CD4-positive, alpha-beta memory T cell (primary cell): Measurements from ENCODE around the gene PEPD. TPM values are rescaled to one million over a fixed set of nuclear protein-coding genes. Genes with fewer than 3 reads are reported as not detected.
A peak's percentile ranks its signal among the peaks of the same experiment; 100 is the strongest.

ENCODE experiments used
- CTCF ChIA-PET: fragments of 350-600 bp; sonication (Branson Sonifier 250); formaldehyde crosslinking; loops from one replicate; lab custom pipeline; 2021; ENCODE audit warnings: inconsistent platforms; ENCODE audit not compliant: partially characterized antibody; lab: Charles Lee
- POLR2A ChIA-PET: fragments of 350-600 bp; sonication (Branson Sonifier 250); formaldehyde crosslinking; loops from one replicate; lab custom pipeline; 2021; ENCODE audit not compliant: partially characterized antibody; lab: Charles Lee
- DNase-seq, 5 donors: peaks; one replicate each; pipeline versions ENCODE4 v3.0.0 to v3.0.0-alpha.2; 2020 to 2022; ENCODE audit warnings: mixed read lengths in 1 of 5
- H3K27ac ChIP-seq: one replicate; pipeline ENCODE4 v1.7.0; 2013; ENCODE audit warnings: low read depth, low read length
- H3K27me3 ChIP-seq: 2 replicates; pipeline ENCODE4 v1.7.0; 2013; ENCODE audit warnings: mild to moderate bottlenecking, low read length, moderate library complexity; ENCODE audit not compliant: insufficient read depth
- H3K36me3 ChIP-seq: 2 replicates; pipeline ENCODE4 v1.7.0; 2013; ENCODE audit warnings: mild to moderate bottlenecking, low read length, moderate library complexity; ENCODE audit not compliant: insufficient read depth
- H3K4me1 ChIP-seq: 2 replicates; pipeline ENCODE4 v1.7.0; 2013; ENCODE audit warnings: mild to moderate bottlenecking, low read length, moderate library complexity; ENCODE audit not compliant: insufficient read depth
- H3K4me3 ChIP-seq, 2 donors: one replicate each; pipeline ENCODE4 v1.7.0; 2013; ENCODE audit warnings: low read length in 2 of 2, mild to moderate bottlenecking in 1 of 2
- H3K9me3 ChIP-seq, 2 donors: one replicate each; pipeline ENCODE4 v1.7.0; 2013; ENCODE audit warnings: low read length in 2 of 2, control low read depth in 1 of 2; ENCODE audit not compliant: control insufficient read depth in 1 of 2
- H3K27ac Mint-ChIP-seq, 7 donors: one replicate each; pipeline ENCODE4 v1.8.0; 2020 to 2021; ENCODE audit warnings: mixed read lengths in 7 of 7, mild to moderate bottlenecking in 6 of 7, inconsistent platforms in 3 of 7, moderate library complexity in 3 of 7
- H3K27me3 Mint-ChIP-seq, 2 donors: one replicate each; pipeline ENCODE4 v1.8.0; 2020 to 2021; ENCODE audit warnings: mixed read lengths in 2 of 2
- H3K36me3 Mint-ChIP-seq, 2 donors: one replicate each; pipeline ENCODE4 v1.8.0; 2020 to 2021; ENCODE audit warnings: mixed read lengths in 2 of 2, inconsistent platforms in 1 of 2, mild to moderate bottlenecking in 1 of 2
- H3K4me1 Mint-ChIP-seq, 4 donors: one replicate each; pipeline ENCODE4 v1.8.0; 2020 to 2021; ENCODE audit warnings: mixed read lengths in 4 of 4, mild to moderate bottlenecking in 1 of 4
- H3K4me3 Mint-ChIP-seq, 8 donors: one replicate each; pipeline ENCODE4 v1.8.0; 2020 to 2021; ENCODE audit warnings: mixed read lengths in 8 of 8, mild to moderate bottlenecking in 7 of 8, moderate library complexity in 6 of 8, inconsistent platforms in 3 of 8
- H3K9me3 Mint-ChIP-seq, 8 donors: one replicate each; pipeline ENCODE4 v1.8.0; 2020 to 2021; ENCODE audit warnings: mixed read lengths in 8 of 8, mild to moderate bottlenecking in 5 of 8, inconsistent platforms in 3 of 8, moderate library complexity in 1 of 8
- intact Hi-C: fragments of 100-400 bp; cut with micrococcal nuclease; formaldehyde crosslinking; loops from one replicate; pipeline ENCODE4 v1.15.1; 2023
- polyA plus RNA-seq, 2 donors: library from polyadenylated mRNA; unstranded; fragments of 300-500 nt; fragmentation: Illumina TruSeq; gene quantifications; one replicate each; pipeline ENCODE4 v1.2.3, GENCODE V29; 2021
- total RNA-seq, 2 experiments: library from RNA; stranded (reverse); gene quantifications; one replicate each; pipeline ENCODE4 v1.2.3, GENCODE V29; 2021

The PEPD gene
- total and polyA plus RNA-seq, 4 experiments from 2014 or later, result 27.6 to 213 (median 77.8) TPM

DNA sequence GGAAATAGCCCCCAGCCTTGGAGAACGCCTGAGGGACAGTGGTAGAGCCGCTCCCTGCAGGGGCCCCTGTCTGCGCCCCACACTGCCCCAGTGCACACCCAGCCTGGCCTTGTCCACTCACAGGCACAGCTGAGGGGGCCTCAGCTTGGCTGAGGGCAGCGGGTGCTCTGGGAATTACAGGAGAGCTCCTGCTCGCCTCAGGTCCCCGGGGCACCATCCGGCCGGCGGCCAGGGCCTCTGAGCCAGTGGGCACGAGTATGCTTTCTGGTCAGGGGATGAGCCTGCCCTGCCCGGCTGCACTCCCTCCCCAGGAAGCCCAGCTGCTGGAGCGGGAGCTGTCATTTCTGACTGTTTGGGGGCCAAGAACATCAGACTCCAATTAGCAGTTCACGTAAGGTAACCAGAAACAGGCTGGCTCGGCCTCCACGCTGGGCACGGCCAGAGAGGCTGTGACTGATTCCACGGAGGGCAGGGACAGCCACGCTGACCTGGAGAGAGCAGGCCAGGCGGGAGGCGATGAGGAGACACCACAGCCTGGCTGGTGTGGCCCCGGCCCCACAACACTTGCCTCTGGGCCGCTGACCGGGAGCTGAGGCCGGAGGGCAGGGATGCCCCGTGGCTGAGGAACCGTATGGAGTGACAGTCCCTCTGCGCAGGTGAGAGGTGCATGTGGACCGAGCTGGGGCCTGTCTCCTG lies 132.7 kb downstream of the PEPD start:
- H3K27me3 Mint-ChIP-seq, result no peaks in the 10 kb centered on the region

DNA sequence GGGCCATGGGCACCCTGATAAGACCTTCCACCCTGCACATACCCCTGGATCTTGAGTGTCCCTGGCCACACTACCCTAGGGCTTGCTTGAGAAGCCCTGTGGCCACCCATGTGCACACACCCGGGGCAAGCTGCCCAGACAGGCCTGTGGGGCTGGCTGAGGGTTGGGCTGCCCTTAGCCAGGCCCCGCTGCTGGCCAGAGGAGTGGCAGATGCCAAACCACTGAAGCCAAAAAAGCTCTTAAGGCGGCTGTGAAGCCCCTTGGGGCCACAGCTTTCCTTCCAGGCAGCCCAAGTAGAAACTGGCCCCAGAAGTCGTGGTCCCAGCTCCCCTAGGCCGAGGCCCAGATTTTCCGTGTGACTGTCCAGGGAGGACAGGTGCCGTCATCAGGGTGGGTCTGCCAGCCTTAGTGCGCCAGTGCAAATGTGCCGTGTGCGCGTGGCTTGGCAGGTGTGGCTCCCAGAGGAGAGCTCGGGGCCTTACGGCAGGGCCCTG lies 133.3 kb downstream of the PEPD start:
- Mint-ChIP-seq H3K27me3 (no peaks in the 10 kb centered on the region), H3K9me3 (no peaks in the 10 kb centered on the region), H3K27ac (no peak overlapping the region), H3K4me1 (peaks cover 3 to 9% (median 5%) of the 10 kb centered on the region in 4 donors), H3K4me3 (no peak overlapping the region), H3K36me3 (peaks cover 0 to 21% of the 10 kb centered on the region in 2 donors)
- no peak for DNase-seq
- peaks cover 7% of the 10 kb centered on the region for H3K36me3 ChIP-seq
- H3K27ac ChIP-seq, result no peak overlapping the region
- POLR2A ChIA-PET, result no interaction called here
- H3K4me3 ChIP-seq, result no peak overlapping the region
- intact Hi-C loops, result no loop called here
- H3K27me3 ChIP-seq, result no peaks in the 10 kb centered on the region
- CTCF ChIA-PET, result interaction anchor here (1.0 kb wide), 1 partner anchor 28 kb away, joined by 3 read pairs; no protein-coding TSS in a partner anchor
- H3K4me1 ChIP-seq, result no peaks in the 10 kb centered on the region
- no peaks in the 10 kb centered on the region for H3K9me3 ChIP-seq

More for the DNA sequence above, 132.7 kb downstream of the PEPD start:
- DNase-seq, result no peak
- Mint-ChIP-seq H3K9me3 (no peaks in the 10 kb centered on the region), H3K36me3 (peaks cover 0 to 17% of the 10 kb centered on the region in 2 donors), H3K4me1 (peaks cover 3 to 8% (median 4%) of the 10 kb centered on the region in 4 donors), H3K4me3 (no peak overlapping the region), H3K27ac (no peak overlapping the region)
- no peak overlapping the region for H3K4me3 ChIP-seq
- no peaks in the 10 kb centered on the region for H3K4me1 ChIP-seq
- H3K27ac ChIP-seq, result no peak overlapping the region
- intact Hi-C loops, result no loop called here
- no peaks in the 10 kb centered on the region for H3K9me3 ChIP-seq
- CTCF ChIA-PET, result interaction anchor here (1.0 kb wide), 1 partner anchor 27 kb away, joined by 3 read pairs; no protein-coding TSS in a partner anchor
- POLR2A ChIA-PET, result no interaction called here
- H3K36me3 ChIP-seq, result peaks cover 7% of the 10 kb centered on the region
- no peaks in the 10 kb centered on the region for H3K27me3 ChIP-seq

GRCh38 chr19:33387351-33388230 lies 134.0 kb downstream of the PEPD start:
- H3K9me3 ChIP-seq, result no peaks in the 10 kb centered on the region
- POLR2A ChIA-PET, result no interaction called here
- peak overlapping the region in 1 of 7 donors; percentile 60 for H3K27ac Mint-ChIP-seq
- H3K4me3 Mint-ChIP-seq, result no peak overlapping the region
- no peak for DNase-seq
- no peak overlapping the region for H3K27ac ChIP-seq
- intact Hi-C loops, result no loop called here
- CTCF ChIA-PET, result interaction anchor here (1.0 kb wide), 1 partner anchor 29 kb away, joined by 3 read pairs; no protein-coding TSS in a partner anchor
- H3K4me1 Mint-ChIP-seq, result peaks cover 5 to 14% (median 6%) of the 10 kb centered on the region in 4 donors
- H3K36me3 Mint-ChIP-seq, result peaks cover 0 to 24% of the 10 kb centered on the region in 2 donors
- no peaks in the 10 kb centered on the region for H3K9me3 Mint-ChIP-seq
- H3K4me3 ChIP-seq, result no peak overlapping the region
- H3K27me3 Mint-ChIP-seq, result no peaks in the 10 kb centered on the region
- no peaks in the 10 kb centered on the region for H3K4me1 ChIP-seq
- no peaks in the 10 kb centered on the region for H3K27me3 ChIP-seq
- peaks cover 7% of the 10 kb centered on the region for H3K36me3 ChIP-seq

- Mint-ChIP-seq H3K4me1 (peaks cover 12 to 22% (median 13%) of the 10 kb centered on the region in 4 donors), H3K9me3 (no peaks in the 10 kb centered on the region), H3K4me3 (no peak overlapping the region), H3K27ac (no peak overlapping the region), H3K36me3 (peaks cover 0 to 30% of the 10 kb centered on the region in 2 donors), H3K27me3 (no peaks in the 10 kb centered on the region)
- intact Hi-C loops, result no loop called here
- Histone ChIP-seq H3K9me3 (no peaks in the 10 kb centered on the region), H3K27me3 (no peaks in the 10 kb centered on the region), H3K27ac (no peak overlapping the region), H3K36me3 (peaks cover 7% of the 10 kb centered on the region), H3K4me1 (no peaks in the 10 kb centered on the region), H3K4me3 (no peak overlapping the region)
- DNase-seq, result no peak
- CTCF ChIA-PET, result no interaction called here
- POLR2A ChIA-PET, result interaction anchor here (0.6 kb wide), 1 partner anchor 14 kb away, joined by 3 read pairs; no protein-coding TSS in a partner anchor
Measured at GRCh38 chr19:33386361-33386858, 135.2 kb downstream of the PEPD start.

- Mint-ChIP-seq H3K9me3 (no peaks in the 10 kb centered on the region), H3K36me3 (peaks cover 2 to 34% of the 10 kb centered on the region in 2 donors), H3K27me3 (no peaks in the 10 kb centered on the region), H3K4me3 (no peak overlapping the region), H3K4me1 (peaks cover 13 to 26% (median 16%) of the 10 kb centered on the region in 4 donors), H3K27ac (peak overlapping the region in 1 of 7 donors; percentile 65)
- H3K4me3 ChIP-seq, result no peak overlapping the region
- H3K4me1 ChIP-seq, result no peaks in the 10 kb centered on the region
- H3K9me3 ChIP-seq, result no peaks in the 10 kb centered on the region
- intact Hi-C loops, result no loop called here
- ChIA-PET POLR2A (interaction anchor here (0.6 kb wide), 1 partner anchor 14 kb away, joined by 3 read pairs; no protein-coding TSS in a partner anchor), CTCF (no interaction called here)
- H3K27me3 ChIP-seq, result no peaks in the 10 kb centered on the region
- no peak overlapping the region for H3K27ac ChIP-seq
- DNase-seq, result no peak
- peaks cover 7% of the 10 kb centered on the region for H3K36me3 ChIP-seq
Measured at GRCh38 chr19:33385956-33386355, 135.6 kb downstream of the PEPD start.

GRCh38 chr19:33384983-33385382 lies 136.6 kb downstream of the PEPD start:
- DNase-seq, result no peak
- peaks cover 16 to 32% (median 20%) of the 10 kb centered on the region in 4 donors for H3K4me1 Mint-ChIP-seq
- Histone ChIP-seq H3K9me3 (no peaks in the 10 kb centered on the region), H3K27me3 (no peaks in the 10 kb centered on the region), H3K4me1 (no peaks in the 10 kb centered on the region), H3K27ac (no peak overlapping the region), H3K36me3 (peaks cover 7% of the 10 kb centered on the region), H3K4me3 (no peak overlapping the region)
- intact Hi-C loops, result no loop called here
- POLR2A ChIA-PET, result interaction anchor here (1.0 kb wide), 1 partner anchor 12 kb away, joined by 3 read pairs; the partner anchor contains the start of gene CEBPG
- H3K36me3 Mint-ChIP-seq, result peaks cover 3 to 40% of the 10 kb centered on the region in 2 donors
- CTCF ChIA-PET, result interaction anchor here (1.5 to 1.9 kb wide), 2 partner anchors 22 to 74 kb away, joined by 3 to 5 read pairs; no protein-coding TSS in a partner anchor
- H3K27ac Mint-ChIP-seq, result peak overlapping the region in 4 of 7 donors; percentile 27 to 43 (median 40)
- H3K4me3 Mint-ChIP-seq, result no peak overlapping the region
- no peaks in the 10 kb centered on the region for H3K27me3 Mint-ChIP-seq
- no peaks in the 10 kb centered on the region for H3K9me3 Mint-ChIP-seq
